ENCODE measurements around the gene COX7A1.

COX7A1 gene

GRCh38 chr19:36111200-36111539 is 41.1 kb downstream of the COX7A1 start:
- DNase-seq = no peak

- no peak for DNase-seq
Measured at GRCh38 chr19:36110487-36111199, 41.6 kb downstream of the COX7A1 start, which contains the start of gene OVOL3. Gene OVOL3, plus strand, starts transcription at chr19:36111143. Its CDS starts 60 bp downstream, at chr19:36111203.

GRCh38 chr19:36108684-36109083 is 43.6 kb downstream of the COX7A1 start:
- no peak for DNase-seq

- no peak for DNase-seq
Measured at GRCh38 chr19:36106991-36107390, 45.3 kb downstream of the COX7A1 start.

- DNase-seq = no peak
Measured at GRCh38 chr19:36106441-36106840, 45.8 kb downstream of the COX7A1 start.

- DNase-seq = no peak
Measured at GRCh38 chr19:36103842-36104552, 48.2 kb downstream of the COX7A1 start.

GRCh38 chr19:36103040-36103626 is 49.1 kb downstream of the COX7A1 start:
- DNase-seq = no peak

GRCh38 chr19:36101550-36102327 is 50.5 kb downstream of the COX7A1 start:
- DNase-seq = no peak
